SKM-1 treated with dmso at 0.1 percent for 144 hours (cell line): ENCODE results near the gene CTNND2.
"Not testable (repeated sequence)": the region's sequence is repeated elsewhere in the genome, so short reads cannot be mapped to it uniquely, and the experiment has no call there.

ENCODE experiments used
- DNase-seq: peaks from one replicate; lab custom pipeline; 2025; ENCODE audit not compliant: unreplicated experiment; lab: John Stamatoyannopoulos, UW

Gene CTNND2

DNA sequence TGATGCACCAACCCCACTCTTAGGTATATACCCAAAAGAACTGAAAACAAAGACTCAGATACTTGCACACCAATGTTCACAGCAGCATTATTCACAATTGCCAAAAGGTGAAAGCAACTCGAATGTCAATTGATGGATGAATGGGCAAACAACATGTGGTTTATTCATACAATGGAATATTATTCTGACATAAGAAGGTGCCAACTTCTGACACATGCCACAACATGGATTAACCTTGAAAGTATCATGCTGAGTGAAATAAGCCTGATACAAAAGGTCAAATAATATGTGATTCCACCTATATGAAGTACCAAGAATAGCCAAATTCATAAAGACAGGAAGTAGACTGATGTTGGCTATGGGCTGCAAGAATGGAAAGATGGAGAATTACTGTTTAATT, 35.0 kb downstream of the CTNND2 start:
- no peak for DNase-seq

DNA sequence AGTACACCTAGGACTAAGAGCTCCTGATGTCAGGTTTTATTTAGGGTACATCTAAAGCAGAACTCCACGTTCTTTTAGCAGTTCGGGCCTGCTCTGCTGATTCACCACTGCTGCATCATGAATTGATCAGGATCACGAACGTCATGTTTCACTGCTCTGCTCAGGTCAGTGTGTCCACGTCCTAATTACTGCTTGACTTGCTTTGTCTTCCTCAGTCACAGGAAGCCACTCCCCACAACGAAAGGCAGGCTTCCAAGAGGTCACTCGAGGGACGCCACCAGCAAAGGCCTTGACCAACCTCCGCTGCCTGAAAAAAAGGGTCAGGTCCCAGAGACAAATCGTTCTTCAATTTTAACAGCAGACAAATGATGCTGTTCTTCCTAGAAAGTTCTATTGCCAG, 40.3 kb downstream of the CTNND2 start:
- DNase-seq: no peak

DNA sequence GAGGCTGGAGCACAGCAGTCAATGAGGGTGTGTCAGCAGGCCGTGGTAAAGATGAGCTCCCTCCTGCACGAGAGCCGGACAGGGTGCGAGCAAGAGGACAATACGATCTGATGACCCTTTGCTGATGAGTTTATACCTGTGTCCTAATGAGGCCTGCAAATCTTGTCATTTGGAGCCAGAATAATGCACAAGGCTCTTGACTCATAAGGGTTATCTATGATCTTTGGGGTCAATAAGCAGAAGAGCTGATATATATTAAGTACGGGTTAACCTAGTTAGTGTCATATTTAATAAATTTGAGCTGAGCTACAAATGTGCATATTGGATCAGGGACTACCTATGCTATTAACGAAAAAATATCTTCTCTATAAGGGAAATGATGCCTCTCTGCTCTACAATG, 46.9 kb downstream of the CTNND2 start:
- no peak for DNase-seq

DNA sequence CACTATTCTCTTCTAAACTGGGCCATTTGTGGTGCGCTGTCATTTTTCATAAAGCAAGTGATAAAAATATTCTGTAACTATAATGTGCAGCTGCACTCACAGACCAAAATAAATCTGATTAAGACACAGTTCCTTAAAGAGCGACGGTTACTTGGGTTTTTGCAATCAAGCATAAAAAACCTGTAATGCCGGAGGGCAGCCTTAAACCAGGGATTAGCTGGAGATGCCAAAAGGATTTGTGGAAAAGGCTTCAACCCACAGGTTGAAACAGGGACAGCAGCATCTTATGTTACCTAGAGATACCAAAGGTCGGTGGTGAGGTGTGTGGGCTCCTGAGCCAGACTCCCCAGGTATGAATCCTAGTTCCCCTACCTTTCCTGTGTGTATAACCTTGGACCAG, 49.3 kb downstream of the CTNND2 start:
- DNase-seq: no peak

DNA sequence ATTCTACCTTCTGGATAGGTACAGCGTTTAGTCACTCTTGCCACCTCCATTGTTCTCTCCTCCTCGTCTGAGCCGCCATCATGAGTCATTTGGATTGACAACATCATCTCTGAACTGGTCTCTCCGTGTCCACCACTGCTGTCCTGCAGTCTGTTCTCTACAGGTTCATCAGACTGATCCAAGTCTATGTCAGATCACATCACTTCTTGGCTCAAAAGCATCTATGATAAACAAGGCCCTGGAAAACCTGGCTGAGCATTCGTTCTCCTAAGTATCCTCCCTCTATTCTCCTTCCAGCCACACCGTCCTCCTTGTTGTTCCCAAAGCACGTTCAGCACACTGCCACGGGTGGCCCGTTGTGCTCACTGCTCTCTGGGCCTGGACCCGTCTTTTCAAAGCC, 50.5 kb downstream of the CTNND2 start:
- DNase-seq: no peak

DNA sequence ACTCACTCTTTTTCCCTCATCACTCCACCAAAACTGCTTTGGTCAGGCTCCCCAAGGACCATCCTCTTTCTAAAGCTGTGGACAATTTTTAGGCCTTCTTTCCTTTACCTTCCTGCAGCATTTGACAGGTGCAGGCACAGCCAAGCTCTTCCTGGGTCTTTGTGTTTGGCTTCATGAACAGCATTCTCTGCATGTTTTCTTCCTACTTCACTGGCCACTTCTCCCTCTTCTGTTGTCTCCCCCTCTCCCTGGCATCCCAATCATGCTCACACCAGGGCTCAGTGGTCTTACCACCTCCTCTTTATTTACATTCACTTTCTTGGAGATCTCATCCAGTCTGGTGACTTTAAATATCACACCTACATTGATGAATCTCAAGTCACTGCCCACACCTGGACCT, 51.1 kb downstream of the CTNND2 start:
- DNase-seq: no peak

DNA sequence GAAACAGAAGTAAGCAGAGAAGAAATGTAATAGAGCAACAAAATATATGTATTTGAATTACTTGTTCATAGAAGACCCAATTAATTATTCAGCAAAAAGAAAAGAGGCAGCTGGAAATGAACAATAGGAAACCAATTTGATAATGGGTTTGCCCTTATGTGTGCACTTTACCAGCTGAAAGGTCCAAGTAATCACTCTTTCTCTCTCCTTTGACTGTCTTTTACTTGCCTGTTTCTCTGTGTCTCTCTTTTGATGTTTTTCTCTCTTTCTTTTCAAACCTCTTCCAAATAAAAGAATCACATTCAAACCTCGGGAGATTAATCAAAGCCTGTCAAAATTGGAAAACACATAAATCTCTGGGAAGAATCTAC, 51.5 kb downstream of the CTNND2 start:
- no peak for DNase-seq

DNA sequence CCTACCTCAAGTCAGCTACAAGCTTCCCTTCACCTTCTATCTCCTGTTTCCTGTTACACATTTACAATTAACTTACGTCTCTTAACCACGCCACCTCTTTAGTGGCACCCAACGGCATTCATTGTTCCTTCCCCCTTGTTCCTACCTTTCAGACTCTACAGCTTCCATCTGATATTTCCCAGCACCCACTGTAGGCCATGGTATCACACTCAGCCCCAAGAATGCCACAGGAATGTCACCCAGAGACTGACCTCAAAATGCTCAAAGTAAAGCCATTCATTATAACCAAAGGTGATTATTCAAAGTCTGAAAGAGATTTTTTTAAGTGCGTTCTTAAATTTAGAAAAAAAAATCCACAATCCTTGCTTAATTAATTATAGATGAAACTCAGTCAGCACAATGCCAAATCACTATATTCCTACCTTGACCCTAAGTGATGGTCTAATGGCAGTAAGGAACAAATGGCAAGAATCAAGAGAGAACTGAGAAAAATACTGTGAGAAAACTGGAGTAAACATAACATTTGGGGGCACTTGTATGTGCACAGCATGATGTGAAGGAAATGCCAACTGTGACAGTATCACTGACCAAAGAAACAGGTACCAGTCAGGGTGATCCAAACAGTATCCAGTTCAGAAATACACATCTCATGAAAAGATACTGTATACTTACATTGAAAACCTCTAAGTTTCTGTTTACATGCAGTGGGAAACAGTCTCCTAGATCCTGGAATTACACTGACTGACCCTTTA, 52.1 kb downstream of the CTNND2 start:
- no peak for DNase-seq

DNA sequence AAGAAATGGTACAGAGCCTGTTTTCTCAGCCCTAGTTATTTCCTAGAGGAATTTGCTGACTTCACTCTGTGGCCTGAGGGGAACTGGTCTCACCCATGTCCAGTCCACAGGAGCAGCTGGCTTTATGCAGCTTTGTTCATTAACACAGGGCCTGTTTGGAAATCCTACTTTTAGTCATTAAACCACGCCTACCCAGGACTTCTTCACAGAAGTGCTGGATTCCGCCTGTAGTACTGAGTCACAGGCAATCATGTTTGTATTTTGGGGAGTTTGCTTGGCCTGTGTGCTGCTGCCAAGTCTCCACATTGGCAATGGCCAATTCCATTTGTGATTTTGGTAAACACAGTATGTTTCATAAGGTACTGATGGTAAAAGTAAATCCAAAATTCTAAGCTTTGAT, 52.8 kb downstream of the CTNND2 start:
- no peak for DNase-seq

DNA sequence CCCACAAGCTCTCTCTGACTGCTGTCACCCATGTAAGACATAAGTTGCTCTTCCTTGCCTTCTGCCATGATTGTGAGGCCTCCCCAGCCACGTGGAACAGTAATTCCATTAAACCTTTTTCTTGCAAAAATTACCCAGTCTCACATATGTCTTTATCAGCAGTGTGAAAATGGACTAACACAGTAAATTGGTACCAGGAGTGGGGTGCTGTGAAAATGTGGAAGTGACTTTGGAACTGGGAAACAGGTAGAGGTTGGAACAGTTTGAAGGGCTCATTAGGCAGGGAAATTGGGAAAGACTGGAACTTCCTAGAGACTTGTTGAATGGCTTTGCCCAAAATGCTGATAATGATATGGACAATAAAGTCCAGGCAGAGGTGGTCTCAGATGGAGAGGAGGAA, 75.7 kb downstream of the CTNND2 start:
- DNase-seq: not testable (repeated sequence)

DNA sequence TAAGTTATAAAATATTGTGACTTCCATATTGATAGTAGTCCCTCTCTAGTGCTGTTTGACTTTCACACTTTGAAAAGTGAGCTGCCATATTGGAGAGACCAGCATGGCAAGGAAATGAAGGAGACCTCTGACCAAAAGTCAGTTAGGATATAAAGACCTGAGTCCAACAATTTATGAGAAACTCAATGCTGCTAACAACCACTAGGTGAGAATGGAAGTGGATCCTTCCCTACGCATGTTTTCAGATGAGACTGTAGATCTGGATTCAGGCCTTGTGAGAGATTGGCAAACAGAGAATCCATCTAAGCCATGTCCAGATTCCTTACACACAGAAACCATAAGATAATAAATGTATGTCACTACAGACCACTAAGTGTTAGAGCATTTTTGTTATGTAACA, 81.6 kb downstream of the CTNND2 start:
- DNase-seq: no peak

DNA sequence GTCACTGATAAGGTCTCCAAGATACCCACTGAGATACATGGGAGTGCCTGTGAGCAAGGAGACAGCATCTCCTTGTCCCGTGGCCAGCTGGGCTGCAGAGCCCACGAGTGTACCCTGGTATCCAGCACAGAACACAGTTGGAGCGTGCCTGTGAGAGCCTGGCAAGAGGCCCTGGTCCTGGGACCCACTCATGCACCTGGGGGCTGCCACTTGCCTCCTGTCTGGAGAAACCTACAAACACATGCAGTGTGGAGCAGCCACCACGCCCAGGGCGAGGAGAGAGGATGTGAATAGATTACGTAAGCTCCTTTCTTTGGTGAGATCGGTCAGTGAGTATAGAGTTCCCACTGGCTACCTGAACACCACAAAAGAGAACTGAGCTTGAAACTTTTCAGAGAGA, 88.3 kb downstream of the CTNND2 start:
- no peak for DNase-seq

DNA sequence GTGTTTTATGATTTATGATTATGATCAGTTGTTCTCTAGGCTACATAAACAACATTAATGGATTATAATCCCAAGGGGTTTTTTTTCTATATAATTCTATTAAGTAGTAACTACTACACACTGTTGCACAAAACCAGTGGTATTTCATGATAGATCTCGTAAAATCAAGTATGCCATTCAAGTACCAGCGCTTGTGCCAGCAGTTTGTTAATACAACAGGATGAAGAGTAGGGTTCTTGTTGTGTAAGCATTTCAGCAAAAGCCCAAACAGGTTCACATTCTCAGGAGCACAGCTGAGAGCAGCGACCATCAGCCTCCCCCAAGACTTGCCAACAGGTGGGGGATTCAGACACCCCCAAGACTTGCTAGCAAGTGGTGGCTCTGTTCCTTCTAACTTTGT, 88.8 kb downstream of the CTNND2 start:
- no peak for DNase-seq

DNA sequence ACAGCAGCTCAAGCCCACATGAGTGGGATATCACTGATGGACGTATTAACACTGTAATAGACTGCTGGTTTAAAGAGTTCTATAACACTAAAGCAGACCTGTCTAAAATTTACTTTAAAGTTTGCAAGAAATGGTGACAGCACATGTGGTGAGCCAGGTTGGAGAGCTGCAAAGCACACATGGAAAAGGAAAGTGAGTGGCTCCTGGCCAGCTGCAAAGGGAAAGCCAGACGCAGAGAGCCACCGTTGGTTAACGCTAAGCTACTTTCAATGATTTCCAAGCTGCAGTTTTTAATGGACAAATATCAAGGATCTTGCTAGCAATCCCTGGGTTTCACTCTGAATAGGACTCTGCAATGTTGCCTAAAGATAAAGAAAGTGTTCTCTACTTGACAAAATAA, 89.9 kb downstream of the CTNND2 start:
- DNase-seq: no peak

DNA sequence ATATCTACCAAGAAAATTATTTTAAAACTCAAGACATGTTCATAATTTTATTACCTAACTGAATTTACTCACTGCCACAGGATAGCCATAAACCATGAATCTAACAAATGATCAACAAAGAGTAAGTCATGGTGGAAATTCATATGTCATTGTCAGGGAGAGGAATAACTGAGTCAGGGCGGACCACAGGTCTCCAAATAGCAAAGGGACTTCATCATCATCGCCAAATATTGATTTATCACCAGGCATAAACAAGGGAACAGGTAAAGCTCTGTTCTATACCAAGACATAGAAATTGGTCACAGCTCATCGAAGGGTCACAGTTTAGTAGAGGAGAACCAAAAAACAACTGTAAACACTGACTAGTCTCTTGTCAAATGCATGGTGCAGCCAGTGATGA, 94.8 kb downstream of the CTNND2 start:
- no peak for DNase-seq

DNA sequence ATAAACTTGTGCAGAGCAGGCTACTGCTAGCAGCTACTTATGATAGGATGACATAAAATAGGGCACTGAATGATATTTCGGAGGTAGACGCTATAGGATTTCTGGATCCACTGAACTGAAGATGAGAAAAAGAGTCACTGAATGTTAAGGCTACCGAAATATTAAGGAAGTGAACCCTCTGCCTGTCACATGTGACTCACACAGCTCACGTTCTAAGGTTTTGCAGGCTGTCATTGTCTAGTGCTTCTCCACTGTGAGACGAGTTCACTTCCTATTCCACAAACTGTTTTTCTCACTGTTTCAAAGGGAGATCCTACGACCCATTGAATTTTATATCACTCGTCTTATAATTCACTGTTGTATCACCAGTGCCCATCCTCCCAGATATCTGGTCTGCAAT, 100.8 kb downstream of the CTNND2 start:
- DNase-seq: no peak

DNA sequence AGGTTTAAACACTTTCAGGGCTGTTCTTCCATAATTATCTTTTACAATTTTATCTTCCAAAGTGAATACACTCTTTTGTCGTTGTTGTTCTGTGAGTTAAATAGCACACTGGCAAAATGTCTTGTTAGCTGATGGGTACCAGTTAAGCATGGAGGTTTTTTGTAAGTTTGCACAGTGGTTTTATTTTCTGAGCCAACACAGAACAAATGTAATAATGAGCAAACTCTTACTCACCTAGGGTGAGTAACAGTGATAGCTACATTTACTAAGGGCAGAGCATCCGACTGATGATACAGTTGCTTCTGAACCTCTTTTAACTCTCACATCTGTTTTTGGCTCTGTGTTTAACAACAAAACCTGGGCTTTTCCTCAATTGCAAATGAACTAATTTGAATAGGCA, 103.2 kb downstream of the CTNND2 start:
- DNase-seq: no peak

DNA sequence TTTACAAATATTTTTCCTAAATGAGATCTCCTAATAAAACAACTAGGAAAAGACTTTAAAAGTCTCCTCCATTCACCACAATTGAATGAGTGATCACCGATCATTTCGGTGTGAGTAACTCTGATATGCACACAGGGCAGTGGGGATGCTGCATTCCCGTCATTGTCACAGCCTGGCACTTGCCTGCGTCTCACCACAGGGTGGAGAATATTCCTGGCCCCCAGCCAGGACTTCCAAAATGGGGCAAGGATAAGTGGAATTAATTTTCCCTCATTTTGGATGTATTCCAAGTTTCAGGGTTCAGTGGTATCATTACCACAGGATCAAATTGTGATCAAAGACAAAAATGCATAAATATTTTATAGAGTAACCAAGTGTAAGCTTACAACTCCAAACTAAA, 107.1 kb downstream of the CTNND2 start:
- no peak for DNase-seq

DNA sequence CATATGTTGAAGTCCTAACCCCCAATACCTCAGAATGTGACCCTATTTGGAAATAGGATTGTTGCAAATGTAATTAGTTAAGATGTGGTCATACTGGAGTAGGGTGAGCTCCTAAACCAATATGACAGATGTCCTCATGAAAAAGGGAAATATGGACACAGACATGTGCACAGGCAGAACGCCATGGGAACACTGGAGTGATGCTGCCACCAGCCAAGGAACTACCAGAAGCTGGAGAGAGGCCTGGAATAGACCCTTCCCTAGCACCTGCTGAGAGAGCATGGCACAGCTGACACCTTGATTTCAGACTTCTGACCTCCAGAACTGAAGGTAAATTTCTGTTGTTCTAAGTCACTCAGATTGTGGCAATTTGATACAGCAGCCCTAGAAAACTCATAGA, 110.8 kb downstream of the CTNND2 start:
- DNase-seq: no peak

DNA sequence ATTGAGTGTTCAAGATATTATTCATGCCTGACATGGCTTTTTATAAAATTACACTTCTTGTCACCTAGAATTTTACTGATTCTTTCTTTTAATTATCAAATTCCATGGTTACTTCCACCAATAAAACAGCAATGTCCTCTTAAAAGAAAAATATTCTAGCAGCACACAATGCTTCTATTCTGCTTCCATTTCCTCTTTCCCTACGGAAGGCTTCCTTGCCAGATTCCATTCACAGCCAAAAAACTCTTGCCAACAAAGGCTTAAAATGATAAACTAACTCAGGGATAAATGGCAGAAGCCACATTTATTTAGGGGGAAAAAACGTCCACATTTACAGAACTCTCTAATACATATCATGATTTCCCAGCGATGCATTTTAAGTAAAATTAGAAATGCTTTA, 111.6 kb downstream of the CTNND2 start:
- DNase-seq: no peak

DNA sequence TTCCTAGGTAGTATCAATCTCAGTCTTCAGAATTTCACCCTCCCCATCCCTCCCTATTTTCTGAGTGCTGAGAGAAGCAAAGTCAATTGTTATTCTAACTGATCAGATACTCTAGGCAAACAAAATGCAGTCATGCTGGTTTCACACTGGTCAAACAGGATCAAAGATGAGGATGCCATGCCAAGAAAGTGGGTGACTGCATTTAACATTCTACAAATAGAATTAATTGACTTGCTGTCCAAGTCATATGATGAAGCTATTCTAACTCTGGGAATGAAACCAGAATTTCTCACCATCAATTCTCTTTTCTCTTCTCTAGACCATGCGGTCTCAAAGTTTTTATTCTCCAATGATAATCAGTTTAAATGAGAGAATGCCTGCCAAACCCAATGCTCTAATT, 112.5 kb downstream of the CTNND2 start:
- no peak for DNase-seq

DNA sequence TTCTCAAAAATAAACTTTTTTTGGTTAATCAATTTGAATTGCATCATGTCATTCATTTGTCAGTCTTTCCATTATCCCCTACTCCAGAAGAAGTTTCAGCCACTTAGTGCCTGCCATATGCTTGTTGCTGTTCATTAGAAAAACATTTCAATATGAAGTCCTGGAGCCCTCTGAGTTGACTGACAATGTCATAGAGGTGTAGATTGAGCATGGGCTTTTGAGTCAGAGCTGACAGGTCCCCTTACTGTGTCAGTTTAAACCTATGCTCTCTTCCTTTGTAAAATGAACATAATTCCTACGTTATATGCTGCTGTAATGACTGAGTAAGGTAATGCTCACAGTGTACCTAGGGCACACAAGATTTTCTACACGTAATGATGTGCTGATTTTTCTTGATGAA, 114.0 kb downstream of the CTNND2 start:
- no peak for DNase-seq

DNA sequence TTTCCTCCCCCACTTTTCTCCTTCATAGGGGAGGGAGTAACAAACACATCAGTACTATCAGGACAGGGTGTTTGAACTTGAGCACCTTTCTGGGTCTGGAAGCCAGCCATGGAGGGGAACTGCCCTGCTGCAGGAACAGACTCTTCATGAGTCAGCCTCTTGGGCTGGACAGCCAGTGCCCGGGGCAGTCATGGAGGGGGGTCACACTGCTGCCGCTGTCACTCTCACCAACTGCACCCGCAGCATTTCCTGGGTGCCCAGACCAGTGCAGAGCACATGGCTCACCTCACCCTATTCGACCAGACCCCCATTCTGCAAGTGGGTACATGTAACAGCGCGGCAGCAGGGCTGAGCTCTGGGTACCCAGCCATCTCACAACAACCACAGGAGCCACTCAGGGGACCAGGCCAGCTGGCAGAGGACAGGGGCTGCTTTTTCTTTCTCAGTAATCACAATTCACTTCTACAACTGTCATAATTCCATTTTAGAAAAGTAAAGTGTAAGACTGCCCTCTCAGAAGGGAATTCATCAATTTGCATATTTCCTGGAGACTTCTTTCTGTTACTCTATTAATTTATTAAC, 118.4 kb downstream of the CTNND2 start:
- DNase-seq: no peak
